Measurements from ENCODE around the gene IGHMBP2. TPM values are rescaled to one million over a fixed set of nuclear protein-coding genes. Genes with fewer than 3 reads are reported as not detected.

Gene IGHMBP2
- total RNA-seq, 1 experiment from 2014 or later, result 49.1 TPM

- Mint-ChIP-seq H3K4me1 (ENCODE audit: low read depth, unreplicated experiment) (no peaks in the 10 kb centered on the region), H3K36me3 (ENCODE audit: insufficient read depth, unreplicated experiment) (peaks cover 68% of the 10 kb centered on the region), H3K9me3 (ENCODE audit: unreplicated experiment) (no peaks in the 10 kb centered on the region), H3K4me3 (ENCODE audit: unreplicated experiment) (no peak overlapping the region), H3K27ac (ENCODE audit: unreplicated experiment) (no peak overlapping the region), H3K27me3 (ENCODE audit: insufficient read depth, unreplicated experiment) (no peaks in the 10 kb centered on the region)
- Histone ChIP-seq H3K4me1 (no peaks in the 10 kb centered on the region), H3K27me3 (replicated peaks; ENCODE audit: control insufficient read depth, insufficient read depth, low read length) (no peaks in the 10 kb centered on the region), H3K4me3 (ENCODE audit: low read depth, low read length) (no peak overlapping the region), H3K9me3 (no peaks in the 10 kb centered on the region), H3K36me3 (ENCODE audit: control insufficient read depth, insufficient read depth, low read length) (peaks cover 7% of the 10 kb centered on the region)
- TF ChIP-seq CTCF (IDR thresholded peaks at IDR 0.05; ENCODE audit: insufficient read depth in 1 of 2, low read depth in 1 of 2, low read length in 1 of 2, severe bottlenecking in 1 of 2, unreplicated experiment in 1 of 2), result no peak
- CTCF ChIA-PET, result no interaction called here
- intact Hi-C loops (cut with micrococcal nuclease; ENCODE audit: unreplicated experiment), result no loop called here
- BruUV-seq (replicated peaks), result no TSS peak
- no peak for DNase-seq
- POLR2A ChIA-PET, result no interaction called here
Measured at GRCh38 chr11:68934666-68935065, 31.0 kb downstream of the IGHMBP2 start.

- Histone ChIP-seq H3K27me3 (replicated peaks; ENCODE audit: control insufficient read depth, insufficient read depth, low read length) (no peaks in the 10 kb centered on the region), H3K4me3 (ENCODE audit: low read depth, low read length) (no peak overlapping the region), H3K36me3 (ENCODE audit: control insufficient read depth, insufficient read depth, low read length) (peaks cover 7% of the 10 kb centered on the region), H3K9me3 (no peaks in the 10 kb centered on the region), H3K4me1 (no peaks in the 10 kb centered on the region)
- Mint-ChIP-seq H3K4me1 (ENCODE audit: low read depth, unreplicated experiment) (no peaks in the 10 kb centered on the region), H3K9me3 (ENCODE audit: unreplicated experiment) (no peaks in the 10 kb centered on the region), H3K36me3 (ENCODE audit: insufficient read depth, unreplicated experiment) (peaks cover 70% of the 10 kb centered on the region), H3K4me3 (ENCODE audit: unreplicated experiment) (no peak overlapping the region), H3K27me3 (ENCODE audit: insufficient read depth, unreplicated experiment) (no peaks in the 10 kb centered on the region), H3K27ac (ENCODE audit: unreplicated experiment) (no peak overlapping the region)
- no TSS peak for BruUV-seq (replicated peaks)
- POLR2A ChIA-PET, result no interaction called here
- CTCF ChIA-PET, result no interaction called here
- no peak for DNase-seq
- intact Hi-C loops (cut with micrococcal nuclease; ENCODE audit: unreplicated experiment), result no loop called here
- no peak for TF ChIP-seq CTCF (IDR thresholded peaks at IDR 0.05; ENCODE audit: insufficient read depth in 1 of 2, low read depth in 1 of 2, low read length in 1 of 2, severe bottlenecking in 1 of 2, unreplicated experiment in 1 of 2)
Measured at GRCh38 chr11:68935066-68935465, 31.4 kb downstream of the IGHMBP2 start.

GRCh38 chr11:68935516-68936357 is 32.0 kb downstream of the IGHMBP2 start:
- DNase-seq, result no peak
- no TSS peak for BruUV-seq (replicated peaks)
- H3K36me3 ChIP-seq (ENCODE audit: control insufficient read depth, insufficient read depth, low read length), result peaks cover 7% of the 10 kb centered on the region
- Mint-ChIP-seq H3K4me1 (ENCODE audit: low read depth, unreplicated experiment) (no peaks in the 10 kb centered on the region), H3K36me3 (ENCODE audit: insufficient read depth, unreplicated experiment) (peaks cover 65% of the 10 kb centered on the region), H3K27me3 (ENCODE audit: insufficient read depth, unreplicated experiment) (no peaks in the 10 kb centered on the region), H3K9me3 (ENCODE audit: unreplicated experiment) (no peaks in the 10 kb centered on the region), H3K4me3 (ENCODE audit: unreplicated experiment) (no peak overlapping the region), H3K27ac (ENCODE audit: unreplicated experiment) (no peak overlapping the region)
- POLR2A ChIA-PET, result no interaction called here
- no peak for TF ChIP-seq CTCF (IDR thresholded peaks at IDR 0.05; ENCODE audit: insufficient read depth in 1 of 2, low read depth in 1 of 2, low read length in 1 of 2, severe bottlenecking in 1 of 2, unreplicated experiment in 1 of 2)
- intact Hi-C loops (cut with micrococcal nuclease; ENCODE audit: unreplicated experiment), result no loop called here
- H3K27me3 ChIP-seq (replicated peaks; ENCODE audit: control insufficient read depth, insufficient read depth, low read length), result no peaks in the 10 kb centered on the region
- no peaks in the 10 kb centered on the region for H3K4me1 ChIP-seq
- CTCF ChIA-PET, result no interaction called here
- H3K9me3 ChIP-seq, result no peaks in the 10 kb centered on the region
- H3K4me3 ChIP-seq (ENCODE audit: low read depth, low read length), result no peak overlapping the region

All from Caco-2 (cell line).